ENCODE measurements around the gene HOXC5.

The HOXC5 gene

GRCh38 chr12:54021432-54022013 is 11.3 kb upstream of the HOXC5 start:
- no peak for DNase-seq

- no peak for DNase-seq
Observed at GRCh38 chr12:54022960-54023884, 9.6 kb upstream of the HOXC5 start.

DNA sequence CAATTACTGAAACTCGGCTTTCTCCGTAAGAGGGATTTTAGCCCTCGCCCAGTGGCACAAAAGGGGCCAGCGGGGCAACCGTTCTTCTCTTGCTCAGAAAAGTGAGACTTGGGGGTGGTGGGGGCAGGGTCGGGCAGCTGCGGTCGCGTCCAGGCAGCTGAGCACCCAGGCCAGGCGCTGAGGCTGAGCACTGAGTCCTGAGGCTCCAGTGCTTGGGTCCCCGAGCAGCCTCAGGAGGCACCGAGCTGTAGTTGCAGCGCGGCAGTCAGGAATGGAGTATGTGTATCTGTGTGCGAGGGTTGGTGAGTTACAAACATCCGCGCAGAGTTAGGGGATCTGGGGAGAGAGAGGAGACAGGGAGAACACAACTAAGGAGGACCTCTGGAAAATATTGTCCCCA is 8.7 kb upstream of the HOXC5 start:
- DNase-seq, result no peak

DNA sequence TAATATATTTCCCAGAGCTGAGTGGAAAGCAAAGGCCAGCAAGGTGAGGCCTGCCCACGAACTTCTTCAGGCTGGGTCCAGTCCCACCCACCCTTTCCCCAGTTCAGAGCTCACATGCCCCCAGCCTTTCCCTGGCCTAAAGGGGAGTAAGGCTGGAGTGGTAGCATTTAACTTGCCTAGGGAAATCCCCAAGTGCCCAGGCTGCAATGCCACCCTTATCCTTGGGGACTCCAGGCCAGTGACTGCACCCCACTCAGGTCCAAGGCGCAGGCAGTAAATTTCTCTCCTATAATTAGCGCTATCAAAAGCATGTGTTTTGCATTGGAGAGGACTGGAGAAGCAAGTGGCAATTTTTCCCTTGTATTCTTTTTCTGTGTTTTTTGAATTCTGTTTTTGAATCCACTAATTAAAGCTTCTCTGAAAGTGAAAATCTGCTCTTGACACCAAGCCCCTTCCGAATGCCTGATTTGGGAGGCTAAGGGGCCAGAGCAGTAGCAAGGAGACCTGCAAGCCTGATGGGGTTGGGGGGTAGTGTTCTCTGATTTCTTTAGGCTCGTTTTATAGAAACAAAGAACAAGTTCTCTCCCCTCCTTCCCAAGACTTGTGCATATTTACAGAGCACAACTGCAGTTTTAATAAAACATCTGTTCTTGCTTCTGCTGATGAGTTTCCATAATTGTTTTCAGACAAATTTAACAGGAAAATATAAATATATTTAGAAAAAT is 8.1 kb upstream of the HOXC5 start:
- DNase-seq, result no peak

- no peak for DNase-seq
Observed at GRCh38 chr12:54025499-54026405, 7.1 kb upstream of the HOXC5 start.

GRCh38 chr12:54026640-54027441 is 6.0 kb upstream of the HOXC5 start:
- no peak for DNase-seq

DNA sequence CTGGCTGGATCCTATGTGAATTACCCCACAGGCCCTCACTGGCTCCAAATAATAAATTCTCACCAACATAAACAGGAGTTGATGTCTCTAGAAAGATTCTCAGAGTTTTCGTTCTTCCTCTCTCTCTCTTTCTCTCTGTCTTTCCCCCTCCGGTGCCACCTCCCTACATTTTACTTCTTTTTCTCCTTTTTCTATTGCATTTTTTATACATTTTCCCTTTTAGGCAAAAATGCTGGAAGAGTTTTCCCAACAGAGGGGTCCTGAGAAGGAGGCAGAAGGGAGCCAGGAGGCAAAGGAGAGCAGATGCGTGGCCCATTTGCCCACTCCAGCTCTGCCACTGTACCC is 5.4 kb upstream of the HOXC5 start:
- DNase-seq, result no peak

- no peak for DNase-seq
Observed at GRCh38 chr12:54028314-54029201, 4.3 kb upstream of the HOXC5 start, which contains the start of gene HOXC6. Gene HOXC6 (plus strand): TSS chr12:54028440. CDS start chr12:54028522, 82 bp downstream.

DNA sequence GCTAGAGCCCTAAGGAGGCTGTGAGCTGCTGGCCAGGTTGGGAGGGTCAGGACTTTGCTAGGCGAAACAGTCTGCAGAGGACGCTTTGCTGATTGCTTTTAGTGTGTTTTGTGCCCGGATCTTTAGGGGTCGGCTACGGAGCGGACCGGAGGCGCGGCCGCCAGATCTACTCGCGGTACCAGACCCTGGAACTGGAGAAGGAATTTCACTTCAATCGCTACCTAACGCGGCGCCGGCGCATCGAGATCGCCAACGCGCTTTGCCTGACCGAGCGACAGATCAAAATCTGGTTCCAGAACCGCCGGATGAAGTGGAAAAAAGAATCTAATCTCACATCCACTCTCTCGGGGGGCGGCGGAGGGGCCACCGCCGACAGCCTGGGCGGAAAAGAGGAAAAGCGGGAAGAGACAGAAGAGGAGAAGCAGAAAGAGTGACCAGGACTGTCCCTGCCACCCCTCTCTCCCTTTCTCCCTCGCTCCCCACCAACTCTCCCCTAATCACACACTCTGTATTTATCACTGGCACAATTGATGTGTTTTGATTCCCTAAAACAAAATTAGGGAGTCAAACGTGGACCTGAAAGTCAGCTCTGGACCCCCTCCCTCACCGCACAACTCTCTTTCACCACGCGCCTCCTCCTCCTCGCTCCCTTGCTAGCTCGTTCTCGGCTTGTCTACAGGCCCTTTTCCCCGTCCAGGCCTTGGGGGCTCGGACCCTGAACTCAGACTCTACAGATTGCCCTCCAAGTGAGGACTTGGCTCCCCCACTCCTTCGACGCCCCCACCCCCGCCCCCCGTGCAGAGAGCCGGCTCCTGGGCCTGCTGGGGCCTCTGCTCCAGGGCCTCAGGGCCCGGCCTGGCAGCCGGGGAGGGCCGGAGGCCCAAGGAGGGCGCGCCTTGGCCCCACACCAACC is 3.1 kb upstream of the HOXC5 start:
- DNase-seq, result no peak

DNA sequence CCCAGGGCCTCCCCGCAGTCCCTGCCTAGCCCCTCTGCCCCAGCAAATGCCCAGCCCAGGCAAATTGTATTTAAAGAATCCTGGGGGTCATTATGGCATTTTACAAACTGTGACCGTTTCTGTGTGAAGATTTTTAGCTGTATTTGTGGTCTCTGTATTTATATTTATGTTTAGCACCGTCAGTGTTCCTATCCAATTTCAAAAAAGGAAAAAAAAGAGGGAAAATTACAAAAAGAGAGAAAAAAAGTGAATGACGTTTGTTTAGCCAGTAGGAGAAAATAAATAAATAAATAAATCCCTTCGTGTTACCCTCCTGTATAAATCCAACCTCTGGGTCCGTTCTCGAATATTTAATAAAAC is 2.4 kb upstream of the HOXC5 start:
- no peak for DNase-seq

GRCh38 chr12:54030889-54031471 is 1.9 kb upstream of the HOXC5 start:
- no peak for DNase-seq

GRCh38 chr12:54031480-54031879 is 1.4 kb upstream of the HOXC5 start:
- DNase-seq, result no peak

DNA sequence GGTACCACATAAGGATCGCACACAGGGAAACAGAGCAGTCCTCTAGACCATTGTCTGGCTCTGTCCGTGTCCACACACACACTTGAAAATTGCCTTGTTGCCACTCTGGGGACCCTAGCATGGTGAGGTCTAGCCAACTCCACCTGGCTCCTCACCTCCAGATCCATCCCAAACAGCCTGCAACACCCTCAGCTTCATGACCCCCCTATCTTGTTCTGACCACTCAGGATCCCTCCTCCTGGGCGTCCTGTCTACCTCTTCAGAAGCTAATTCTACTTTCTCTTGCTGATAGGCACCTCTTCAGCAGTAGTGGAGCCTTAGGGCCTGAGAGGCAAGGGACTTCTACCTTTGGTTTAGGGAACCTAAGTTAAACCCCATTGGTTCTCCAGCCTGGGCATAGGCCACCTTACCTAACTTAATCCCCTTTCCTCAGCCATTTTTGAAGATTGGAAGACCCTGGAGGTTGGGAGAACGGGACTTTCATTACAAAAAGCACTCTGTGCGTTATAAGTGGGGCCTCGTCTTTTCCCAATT is 697 bp upstream of the HOXC5 start:
- no peak for DNase-seq

DNA sequence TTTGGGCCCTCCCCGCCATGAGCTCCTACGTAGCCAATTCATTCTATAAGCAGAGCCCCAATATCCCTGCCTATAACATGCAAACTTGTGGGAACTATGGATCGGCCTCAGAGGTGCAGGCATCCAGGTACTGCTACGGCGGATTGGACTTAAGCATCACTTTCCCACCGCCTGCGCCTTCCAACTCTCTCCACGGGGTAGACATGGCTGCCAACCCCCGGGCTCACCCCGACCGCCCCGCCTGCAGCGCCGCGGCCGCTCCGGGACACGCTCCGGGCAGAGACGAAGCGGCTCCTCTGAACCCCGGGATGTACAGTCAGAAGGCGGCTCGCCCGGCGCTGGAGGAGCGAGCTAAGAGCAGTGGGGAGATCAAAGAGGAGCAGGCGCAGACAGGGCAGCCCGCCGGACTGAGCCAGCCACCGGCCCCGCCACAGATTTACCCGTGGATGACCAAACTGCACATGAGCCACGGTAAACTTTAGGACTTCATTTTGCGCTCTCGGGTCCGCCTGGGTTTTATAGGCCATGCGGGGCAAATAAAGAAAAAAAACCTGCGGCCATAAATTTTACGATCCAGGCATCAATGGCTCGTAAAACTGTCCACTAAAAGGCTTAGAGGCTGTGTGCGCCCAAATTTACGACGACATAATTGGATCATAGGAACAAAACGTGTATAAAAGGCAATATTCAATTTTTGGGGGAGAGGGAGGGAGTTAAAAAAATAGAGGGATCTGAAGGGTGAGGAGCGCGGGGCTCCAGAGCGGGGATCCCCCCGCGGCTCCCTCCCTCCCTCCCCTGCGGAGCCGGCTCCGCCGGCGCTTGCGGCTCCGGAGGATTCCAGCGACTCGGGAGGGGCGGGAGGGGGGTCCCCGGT is 493 bp downstream of the HOXC5 start:
- no peak for DNase-seq

- DNase-seq, result no peak
Observed at GRCh38 chr12:54033980-54034784, 1.3 kb downstream of the HOXC5 start.

- DNase-seq, result no peak
Observed at GRCh38 chr12:54034785-54035310, 2.0 kb downstream of the HOXC5 start.

All from activated gamma-delta T cell (primary cell).